ENCODE data around the gene GNB5.
"Not testable (repeated sequence)": the region's sequence is repeated elsewhere in the genome, so short reads cannot be mapped to it uniquely, and the experiment has no call there.

GNB5 gene

DNA sequence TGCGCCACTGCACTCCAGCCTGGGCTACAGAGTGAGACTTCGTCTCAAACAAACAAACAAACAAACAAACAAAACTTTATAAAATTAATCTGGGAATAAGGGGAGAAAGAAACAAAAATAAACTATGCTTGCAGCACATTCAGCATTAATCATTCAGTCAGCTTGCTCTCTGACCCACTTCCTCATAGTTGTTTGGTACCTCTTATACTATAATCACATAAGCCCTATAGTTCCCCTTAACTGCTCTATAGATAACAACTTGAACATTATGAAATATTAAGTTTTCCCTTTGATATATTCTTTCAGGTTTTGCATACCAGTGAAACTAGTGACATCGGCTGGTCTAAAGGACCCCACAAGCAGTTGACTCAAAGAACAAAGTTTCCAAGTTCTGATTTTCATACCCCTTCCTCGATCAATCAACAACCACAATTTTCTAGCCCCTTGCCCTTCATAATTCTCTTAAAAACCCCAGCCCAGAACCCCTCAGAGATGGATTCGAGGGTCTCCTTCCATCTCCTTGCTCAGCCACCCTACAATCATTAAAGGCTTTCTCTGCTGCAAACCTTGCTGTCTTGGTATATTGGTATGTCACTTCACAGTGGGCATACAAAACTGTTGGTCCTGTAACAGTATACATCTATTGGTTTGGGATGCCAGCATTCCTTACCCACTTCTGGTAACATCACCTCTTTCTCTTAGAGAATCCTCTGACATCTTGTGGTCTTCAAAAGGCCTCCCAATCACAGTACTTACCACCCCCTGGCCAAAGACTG is 105.0 kb downstream of the GNB5 start:
- DNase-seq: no peak

DNA sequence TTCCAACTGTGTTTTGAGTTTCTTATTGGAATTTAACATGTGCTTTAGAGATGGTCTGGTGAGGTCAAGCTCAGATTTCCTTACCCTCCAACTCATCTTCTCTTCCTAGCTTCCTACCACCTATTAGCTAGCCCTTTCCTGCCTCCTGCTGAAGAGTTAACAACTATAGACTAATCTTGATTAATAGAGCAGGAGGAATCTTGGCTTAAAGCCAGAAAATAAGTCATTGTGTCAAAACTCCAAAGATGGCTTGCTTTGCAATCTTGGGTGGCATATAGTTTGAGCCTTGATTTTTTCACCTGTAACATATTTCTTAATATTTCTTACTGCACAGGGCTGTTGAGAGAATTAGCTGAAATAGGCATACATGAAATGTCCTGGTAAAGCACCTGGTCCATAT is 105.9 kb downstream of the GNB5 start:
- peak; percentile 4 for DNase-seq

DNA sequence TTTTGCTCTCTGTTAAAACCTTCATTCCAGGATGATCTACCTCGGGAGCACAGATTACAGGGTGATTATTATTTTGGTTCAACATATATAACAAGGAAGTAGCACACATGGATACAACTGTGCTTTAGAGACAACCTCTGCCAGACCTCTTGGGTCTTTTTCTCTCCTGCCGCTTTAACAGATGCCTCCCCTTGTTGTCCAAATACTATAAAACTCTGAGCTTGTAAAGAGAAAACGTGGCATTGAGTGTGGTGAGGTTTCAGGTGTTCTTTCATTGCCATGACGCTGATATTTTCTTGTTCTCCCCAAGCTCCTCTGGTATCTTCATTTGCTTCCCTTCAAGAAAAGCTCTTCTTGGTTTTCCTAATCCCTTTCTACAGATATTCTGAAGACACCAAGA is 107.6 kb downstream of the GNB5 start:
- DNase-seq: no peak

DNA sequence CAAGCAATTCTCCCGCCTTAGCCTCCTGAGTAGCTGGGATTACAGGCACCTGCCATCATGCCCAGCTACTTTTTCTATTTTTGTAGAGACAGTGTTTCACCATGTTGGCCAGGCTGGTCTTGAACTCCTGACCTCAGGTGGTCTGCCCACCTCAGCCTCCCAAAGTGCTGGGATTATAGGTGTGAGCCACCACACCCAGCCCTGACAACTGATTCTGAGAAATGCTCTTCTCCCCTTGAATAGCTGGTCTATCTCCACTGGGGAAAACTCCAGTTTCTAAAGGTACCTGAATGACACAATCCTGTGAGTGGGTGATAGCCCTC is 108.2 kb downstream of the GNB5 start:
- DNase-seq: not testable (repeated sequence)

DNA sequence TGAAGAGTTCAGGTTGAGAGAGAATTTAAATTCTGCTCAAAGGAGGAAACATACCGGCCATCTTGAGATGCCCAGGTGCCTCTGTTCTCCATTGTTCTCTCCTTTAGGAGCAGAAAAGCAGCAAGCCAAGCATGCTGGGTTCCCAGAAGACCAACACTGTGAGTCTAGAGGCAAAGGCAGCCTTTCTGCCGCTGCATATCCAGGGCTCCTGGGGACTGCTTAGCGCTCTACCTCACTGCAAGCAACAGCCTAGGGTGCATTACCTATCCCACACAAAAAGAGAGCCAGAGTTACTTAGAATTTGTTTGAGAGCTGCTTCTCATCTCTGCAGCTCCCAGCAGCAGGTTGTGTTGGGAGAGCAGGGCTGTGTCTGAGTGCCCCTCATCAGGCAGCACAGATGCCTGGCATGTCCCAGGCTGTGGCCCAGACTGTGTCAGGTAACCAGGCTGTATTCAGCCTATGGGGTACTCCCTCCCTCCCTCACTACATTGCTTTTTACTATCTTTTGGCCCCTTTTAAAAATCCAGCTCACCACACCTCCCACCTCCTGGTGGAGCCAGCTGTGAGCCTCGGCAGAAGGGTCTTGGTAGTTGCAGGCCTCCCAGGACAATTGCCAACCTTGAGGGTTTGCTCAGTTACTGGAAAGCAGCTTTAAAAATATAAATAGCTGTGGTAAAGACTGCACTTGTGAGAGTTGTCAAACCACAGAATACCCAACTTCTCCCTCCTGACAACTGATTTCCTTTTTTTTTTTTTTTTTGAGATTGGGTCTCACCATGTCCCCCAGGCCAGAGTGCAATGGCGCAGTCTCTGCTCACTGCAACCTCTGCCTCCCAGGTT is 108.8 kb downstream of the GNB5 start:
- no peak for DNase-seq

DNA sequence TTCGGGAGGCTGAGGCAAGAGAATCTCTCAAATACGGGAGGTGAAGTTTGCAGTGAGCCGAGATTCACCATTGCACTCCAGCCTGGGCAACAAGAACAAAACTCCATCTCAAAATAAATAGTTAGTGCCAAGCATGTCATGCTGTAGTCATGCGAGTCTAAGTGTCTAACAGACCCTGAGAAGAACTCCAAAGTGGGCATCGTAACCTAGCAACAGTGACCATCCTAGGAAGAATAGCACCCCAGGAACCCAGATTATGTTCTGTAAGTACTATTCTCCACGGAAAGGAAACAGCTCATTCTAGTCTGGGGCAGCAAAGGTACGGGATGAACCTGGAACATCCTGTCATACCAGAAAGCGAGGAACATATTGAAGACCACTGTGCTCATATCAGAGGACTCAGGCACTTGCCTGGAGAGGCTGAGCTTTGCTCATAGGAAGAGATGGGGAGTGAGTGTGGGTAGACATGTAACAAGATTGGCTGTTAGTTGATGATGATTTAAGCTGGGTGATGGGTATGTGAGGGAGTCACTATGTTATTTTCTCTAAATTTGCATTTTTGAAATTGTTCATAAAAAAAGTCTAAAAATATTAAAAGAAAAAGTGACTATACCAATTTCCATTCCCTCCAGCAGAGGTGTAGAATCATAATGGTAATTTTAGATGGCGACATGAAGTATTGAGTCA is 110.3 kb downstream of the GNB5 start:
- DNase-seq: no peak

DNA sequence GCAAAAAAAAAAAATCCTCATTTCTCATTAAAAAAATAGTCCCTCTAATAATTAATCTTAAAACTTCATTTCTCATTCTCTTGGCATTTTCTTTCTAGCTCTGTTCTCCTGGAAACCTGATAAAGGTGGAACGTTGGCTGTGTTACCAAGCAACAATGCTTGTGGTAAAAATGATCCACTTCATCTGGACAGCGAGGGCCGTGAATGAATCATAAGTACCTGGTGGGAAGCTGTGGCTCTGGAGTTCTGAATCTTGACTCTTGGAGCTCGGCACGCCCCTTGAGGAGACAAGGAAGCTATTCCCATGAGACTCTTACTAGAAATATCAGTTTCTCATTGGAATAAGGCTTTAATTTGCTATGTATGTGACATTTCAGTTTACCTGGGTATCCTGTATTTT is 111.2 kb downstream of the GNB5 start:
- DNase-seq: no peak

DNA sequence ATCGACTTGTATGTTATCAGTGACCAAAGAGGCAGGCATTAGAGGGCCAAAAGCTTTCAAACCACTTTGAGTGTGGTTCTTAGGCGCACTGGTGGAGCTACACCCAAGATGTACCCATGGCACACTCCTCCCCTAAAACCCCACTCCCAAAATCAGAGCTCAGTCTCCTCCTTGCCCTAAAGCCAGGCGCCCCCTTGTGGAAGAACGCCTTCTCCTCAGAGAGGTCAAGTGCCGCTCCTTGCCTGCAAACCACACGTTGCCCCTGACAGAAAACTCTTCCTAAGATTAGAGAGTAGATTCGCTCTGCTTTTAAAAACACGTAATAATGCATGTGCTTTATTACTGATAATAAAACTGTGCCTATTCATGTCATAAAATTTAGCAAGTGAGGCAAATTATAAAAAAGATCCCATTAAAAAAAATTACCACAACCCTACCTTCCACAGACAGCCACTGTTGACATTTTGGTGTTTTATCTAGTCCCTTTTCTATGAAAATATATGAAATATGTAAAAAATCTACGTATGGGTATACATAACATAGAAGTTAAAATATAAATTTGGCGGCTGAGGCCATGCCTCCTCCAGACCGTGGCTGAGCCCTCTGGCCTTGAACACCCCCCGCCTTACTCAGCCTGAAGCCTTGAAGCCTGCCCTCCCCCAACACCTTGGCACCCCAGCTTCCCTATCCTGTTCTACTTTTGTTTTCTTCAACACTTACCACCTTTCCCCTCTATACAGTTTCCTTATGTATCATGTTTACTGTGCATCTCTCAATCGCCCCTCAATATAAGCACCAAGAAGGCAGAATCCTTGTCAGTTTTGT is 112.1 kb downstream of the GNB5 start:
- DNase-seq: peak; percentile 48

DNA sequence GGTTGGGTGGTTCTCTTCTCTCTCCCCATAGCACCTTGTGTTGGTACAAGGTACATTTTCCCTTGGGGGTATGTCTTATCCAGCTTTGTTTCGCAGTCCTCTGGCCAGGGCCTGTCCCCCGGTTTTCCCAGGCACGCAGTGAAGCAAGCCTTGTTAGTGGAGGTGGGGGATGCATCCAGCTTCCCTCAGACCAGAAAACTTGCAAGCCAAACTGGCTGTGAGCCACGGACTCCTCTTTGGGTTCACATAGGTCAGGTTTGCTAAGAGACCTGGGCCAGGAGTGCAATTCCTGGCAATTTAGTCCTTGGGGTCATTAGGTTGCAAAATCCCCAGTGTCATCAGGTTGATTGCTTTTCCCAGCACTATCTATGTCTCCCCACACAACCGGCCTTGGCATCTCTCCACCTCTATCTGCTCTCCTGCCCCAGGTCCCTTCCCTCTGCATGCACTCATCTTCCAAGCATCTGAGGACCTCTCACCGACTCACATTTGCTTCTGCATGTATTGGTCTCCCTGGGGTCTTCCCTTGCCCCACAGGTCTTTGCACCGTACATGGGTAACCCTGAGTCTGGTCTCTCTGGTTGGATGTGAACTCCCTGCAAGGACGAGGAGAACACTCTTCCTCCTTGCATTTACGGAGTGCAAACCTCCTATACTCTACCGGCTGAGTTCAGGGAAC is 112.9 kb downstream of the GNB5 start:
- DNase-seq: no peak

DNA sequence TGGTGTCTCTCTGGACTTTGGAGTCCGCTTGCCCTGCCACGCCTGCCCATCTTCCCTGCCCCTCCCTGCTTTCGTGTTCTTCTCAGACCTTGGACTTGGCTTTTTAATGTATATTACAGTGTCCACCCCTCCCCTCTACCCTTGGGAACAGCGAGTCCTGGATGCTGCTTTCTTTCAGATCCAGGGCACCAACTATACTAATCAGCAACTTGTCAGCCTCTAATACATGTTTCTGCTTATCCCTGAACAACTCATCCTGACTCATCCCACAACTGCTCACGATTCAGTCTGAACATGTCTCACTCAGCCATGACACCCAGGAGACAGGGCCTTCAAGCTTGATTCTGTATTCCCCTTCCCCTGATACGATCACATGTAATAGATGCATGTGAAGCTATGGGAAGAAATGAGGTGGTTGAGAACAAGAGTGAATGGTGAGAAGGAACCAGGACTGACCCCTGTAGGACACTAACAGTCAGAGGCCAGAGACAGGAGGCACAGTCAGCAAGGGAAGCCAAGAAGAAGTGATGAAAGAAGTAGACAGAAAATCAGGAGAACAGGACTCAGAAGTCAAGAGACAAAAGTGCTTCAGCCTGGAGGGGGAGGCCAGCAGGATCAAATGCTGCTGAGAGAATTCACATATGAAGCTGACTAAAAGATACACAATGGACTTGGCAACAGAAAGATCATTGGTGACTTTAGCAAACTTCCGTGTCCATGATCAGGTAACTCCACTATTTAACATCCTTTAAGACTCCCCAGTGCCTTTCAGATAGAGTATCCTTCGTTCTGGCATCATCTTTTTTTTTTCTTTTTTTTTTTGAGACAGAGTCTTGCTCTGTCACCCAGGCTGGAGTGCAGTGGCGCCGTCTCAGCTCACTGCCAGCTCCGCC is 114.1 kb downstream of the GNB5 start:
- DNase-seq: no peak

DNA sequence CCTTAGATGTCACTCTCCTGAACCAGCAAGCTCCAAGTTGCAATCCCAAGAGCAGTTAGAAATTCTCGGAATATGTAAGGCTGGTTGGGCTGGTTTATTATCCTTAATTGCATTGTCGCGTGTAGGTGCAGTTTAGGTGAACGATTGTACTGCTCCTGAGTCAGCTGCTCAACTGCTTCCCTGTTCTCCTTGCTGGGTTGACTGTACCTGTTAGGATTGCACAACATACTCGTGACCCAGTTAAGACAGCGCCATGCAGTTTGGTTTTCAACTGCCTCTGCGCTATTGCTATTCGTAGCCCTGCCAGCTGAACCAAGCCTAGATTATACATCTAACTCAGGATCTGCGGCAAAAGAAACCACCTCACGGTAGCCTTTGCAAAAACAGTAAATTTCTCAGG is 119.6 kb downstream of the GNB5 start:
- no peak for DNase-seq

DNA sequence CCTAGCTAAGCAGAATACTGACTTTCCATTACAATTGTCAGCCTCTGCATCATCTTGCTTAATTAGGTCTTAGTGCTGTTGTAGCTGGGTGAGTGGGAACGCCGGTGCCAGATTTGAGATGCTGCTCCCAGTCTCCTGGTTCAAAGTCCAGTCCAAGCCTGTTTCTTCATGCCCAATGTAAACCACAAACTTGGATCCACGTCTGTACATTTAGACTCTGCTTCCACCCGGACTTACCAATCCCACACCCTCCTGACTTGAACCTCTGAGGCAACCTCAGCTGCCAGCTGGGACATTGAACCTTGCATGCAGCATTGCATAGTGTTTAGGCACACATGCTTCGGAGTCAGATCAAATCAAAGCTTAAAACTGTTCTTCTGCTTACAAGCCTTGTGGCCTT is 121.6 kb downstream of the GNB5 start:
- DNase-seq: no peak

DNA sequence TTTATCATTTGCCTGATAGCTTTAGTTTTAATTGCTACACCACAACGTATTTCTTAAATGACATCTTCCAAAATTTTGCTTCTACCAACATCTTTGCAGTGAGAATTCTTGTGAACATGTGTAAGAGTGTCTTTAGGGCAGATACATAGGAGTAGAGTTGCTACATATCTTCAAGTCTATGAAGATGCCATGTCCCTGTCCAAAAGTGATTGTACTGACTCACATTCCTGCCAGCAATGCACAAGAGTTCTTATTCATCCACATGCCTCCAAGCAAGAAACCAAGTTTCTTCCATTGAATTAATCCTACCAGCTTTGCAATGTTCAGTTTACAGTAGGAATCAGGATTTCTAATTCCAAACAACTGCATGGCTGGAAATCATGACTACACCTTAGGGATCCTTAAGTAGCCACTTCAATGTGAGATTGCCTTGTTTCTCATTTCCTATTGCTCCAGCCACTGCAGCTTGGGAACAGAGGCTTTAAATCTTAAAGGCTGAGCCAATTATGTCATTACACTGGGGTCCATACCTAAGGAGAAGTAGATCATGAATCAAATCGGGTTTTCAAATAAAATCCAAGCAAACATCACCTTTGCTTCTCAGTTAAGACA is 123.1 kb downstream of the GNB5 start:
- no peak for DNase-seq

DNA sequence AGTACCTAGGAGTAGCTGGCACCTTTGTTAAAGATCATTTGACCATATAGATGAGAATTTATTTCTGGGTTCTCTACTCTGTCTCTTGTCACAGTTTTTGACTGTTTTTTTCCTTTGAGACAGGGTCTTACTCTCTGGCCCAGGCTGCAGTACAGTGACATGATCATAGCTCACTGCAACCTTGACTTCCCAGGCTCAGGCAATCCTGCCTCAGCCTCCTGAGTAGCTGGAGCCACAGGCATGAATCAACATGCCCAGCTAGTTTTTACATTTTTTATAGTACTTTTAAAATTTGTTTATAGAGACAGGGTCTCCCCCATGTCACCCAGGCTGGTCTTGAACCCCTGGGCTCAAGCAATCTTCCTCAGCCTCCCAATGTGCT is 123.7 kb downstream of the GNB5 start:
- no peak for DNase-seq

DNA sequence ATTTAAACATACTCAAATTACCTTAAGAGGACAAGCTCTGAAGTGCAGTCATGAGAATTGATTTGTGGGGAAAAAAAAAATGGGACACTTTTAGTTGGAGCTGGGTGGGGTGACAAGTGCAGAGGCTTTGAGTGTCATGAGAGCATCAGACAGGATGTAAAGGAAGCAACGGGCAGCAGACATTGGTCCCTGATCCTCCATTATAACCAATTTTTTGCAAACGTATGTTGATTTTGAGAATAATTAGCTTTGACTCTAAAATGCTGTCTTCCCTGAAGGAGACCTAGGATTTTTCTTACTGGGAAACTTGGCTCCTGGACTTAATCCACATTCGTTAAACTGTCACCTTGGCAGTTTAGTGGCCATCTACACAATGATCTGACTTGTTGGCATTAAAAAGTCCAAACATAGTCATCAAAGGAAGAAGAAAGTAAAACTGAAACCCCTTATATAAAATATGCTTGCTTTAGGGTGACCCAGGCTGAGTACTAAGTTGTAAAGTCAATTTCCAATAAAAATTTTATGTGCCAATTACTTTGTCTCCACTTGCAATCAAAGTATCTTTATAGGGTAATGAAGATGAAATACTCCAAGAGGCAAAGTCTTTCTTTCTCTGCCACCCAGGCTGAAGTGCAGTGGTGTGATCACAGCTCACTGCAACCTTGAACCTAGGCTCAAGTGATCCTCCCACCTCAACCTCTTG is 124.2 kb downstream of the GNB5 start:
- DNase-seq: no peak

Data from NCI-H146 (cell line).